A549 (cell line): ENCODE measurements around the gene NFX1. TPM values are rescaled to one million over a fixed set of nuclear protein-coding genes. Genes with fewer than 3 reads are reported as not detected.

Experiments used
- ATAC-seq, 2 experiments: fragments of 200-7000 bp in 1 of 2; fragments of >200 bp in 1 of 2; cut with Nextera tagmentation in 1 of 2; cut with Tn5 transposase in 1 of 2; 3 replicates each; pipeline versions ENCODE4 v1.8.0 to v1.9.1; 2018 to 2020; ENCODE audit warnings: mild to moderate bottlenecking in 1 of 2, moderate library complexity in 1 of 2
- CTCF ChIA-PET: fragments of 300-600 bp; sonication (Branson Sonifier 250); formaldehyde crosslinking; extraction: SDS; loops from one replicate; lab custom pipeline; 2021; ENCODE audit warnings: antibody characterized with exemption, inconsistent platforms; lab: Yijun Ruan, JAX
- POLR2A ChIA-PET: fragments of 350-600 bp; formaldehyde crosslinking; extraction: SDS; loops from one replicate; lab custom pipeline; 2021; ENCODE audit warnings: antibody characterized with exemption, inconsistent platforms; lab: Yijun Ruan, JAX
- DNase-seq, 2 experiments: peaks; one replicate each; pipeline versions ENCODE4 v3.0.0 to v3.0.0-alpha.2; 2011 to 2016; ENCODE audit warnings: low read depth in 1 of 2, low spot score in 1 of 2
- FAIRE-seq: peaks from 2 replicates; lab custom pipeline; 2011; peaks lifted over from hg19 to GRCh38; lab: Jason Lieb, UNC
- H3K27ac ChIP-seq, 2 experiments: fragments of >200 bp; sonication (Bioruptor Twin); formaldehyde crosslinking; 3 replicates each; pipeline ENCODE4 v1.5.1; 2016 to 2017
- H3K4me1 ChIP-seq: fragments of >200 bp; sonication (Bioruptor Twin); formaldehyde crosslinking; 3 replicates; pipeline ENCODE4 v1.6.1; 2016
- H3K4me2 ChIP-seq: fragments of >200 bp; sonication (Bioruptor Twin); formaldehyde crosslinking; 3 replicates; pipeline ENCODE4 v1.6.1; 2016
- H3K4me3 ChIP-seq: fragments of >200 bp; sonication (Bioruptor Twin); formaldehyde crosslinking; 3 replicates; pipeline ENCODE4 v1.5.1; 2016
- H3K9me3 ChIP-seq: fragments of >200 bp; sonication (Bioruptor Twin); formaldehyde crosslinking; 3 replicates; pipeline ENCODE4 v1.6.1; 2016
- ATOH8 ChIP-seq: fragments of 250-450 bp; sonication (Bioruptor Pico); IDR thresholded peaks from 2 replicates; pipeline ENCODE4 v1.5.0; 2020; ENCODE audit warnings: low read depth, mild to moderate bottlenecking, moderate library complexity
- BCL3 ChIP-seq: fragments of >200 bp; sonication (Bioruptor Twin); formaldehyde crosslinking; IDR thresholded peaks from 3 replicates; pipeline ENCODE4 v1.6.1; 2016
- CBX2 ChIP-seq: fragments of 200-600 bp; sonication (generic); IDR thresholded peaks from 2 replicates; pipeline ENCODE4 v1.6.1; 2016; ENCODE audit warnings: low read depth, mild to moderate bottlenecking, borderline replicate concordance
- CTCF ChIP-seq: fragments of >200 bp; sonication (Bioruptor Twin); formaldehyde crosslinking; IDR thresholded peaks from 3 replicates; pipeline ENCODE4 v1.5.1; 2016
- EHF ChIP-seq: fragments of 250-450 bp; sonication (Bioruptor Pico); IDR thresholded peaks from 2 replicates; pipeline ENCODE4 v1.5.0; 2020; ENCODE audit warnings: mild to moderate bottlenecking
- EHMT2 ChIP-seq: fragments of 200-600 bp; sonication (generic); IDR thresholded peaks from 2 replicates; pipeline ENCODE4 v1.6.1; 2016; ENCODE audit warnings: antibody characterized with exemption, low read depth, mild to moderate bottlenecking, moderate library complexity
- ESRRA ChIP-seq: fragments of 150-350 bp; IDR thresholded peaks from 2 replicates; pipeline ENCODE4 v1.6.1; 2014; ENCODE audit warnings: mild to moderate bottlenecking, low read length, borderline replicate concordance
- FOXS1 ChIP-seq: fragments of 250-450 bp; sonication (Bioruptor Pico); IDR thresholded peaks from 2 replicates; pipeline ENCODE4 v1.5.0; 2020; ENCODE audit warnings: mild to moderate bottlenecking, moderate library complexity
- GATA3 ChIP-seq: IDR thresholded peaks from 2 replicates; pipeline ENCODE4 v1.6.1; 2012; ENCODE audit warnings: borderline replicate concordance
- HOXA7 ChIP-seq: fragments of 250-450 bp; sonication (Bioruptor Pico); IDR thresholded peaks from 2 replicates; pipeline ENCODE4 v1.5.0; 2020; ENCODE audit warnings: mild to moderate bottlenecking, moderate library complexity
- HOXB13 ChIP-seq: fragments of 250-450 bp; sonication (Bioruptor Pico); IDR thresholded peaks from 2 replicates; pipeline ENCODE4 v1.5.0; 2020; ENCODE audit warnings: low read depth, mild to moderate bottlenecking, moderate library complexity
- JUN ChIP-seq, 2 experiments: fragments of >200 bp; sonication (Bioruptor Twin); formaldehyde crosslinking; IDR thresholded peaks; 2 replicates in 1 of 2; 3 replicates in 1 of 2; pipeline ENCODE4 v1.6.1; 2016 to 2017
- JUNB ChIP-seq: fragments of >200 bp; sonication (Bioruptor Twin); formaldehyde crosslinking; IDR thresholded peaks from 2 replicates; pipeline ENCODE4 v1.6.1; 2016
- KDM5A ChIP-seq: fragments of 200-600 bp; sonication (generic); IDR thresholded peaks from 2 replicates; pipeline ENCODE4 v1.6.1; 2016; ENCODE audit warnings: antibody characterized with exemption, mild to moderate bottlenecking
- MAFK ChIP-seq: fragments of 450-650 bp; IDR thresholded peaks from 2 replicates; pipeline ENCODE4 v1.6.1; 2014; ENCODE audit not compliant: partially characterized antibody
- MYC ChIP-seq: IDR thresholded peaks from 2 replicates; pipeline ENCODE4 v1.6.1; 2012; ENCODE audit warnings: mild to moderate bottlenecking, inconsistent platforms, low read length, improper control_type of control experiment, borderline replicate concordance
- NPAS2 ChIP-seq: fragments of 250-450 bp; sonication (Bioruptor Pico); IDR thresholded peaks from 2 replicates; pipeline ENCODE4 v1.8.0; 2022; ENCODE audit warnings: mild to moderate bottlenecking, moderate library complexity, borderline replicate concordance
- NR3C1 ChIP-seq: fragments of >200 bp; sonication (Bioruptor Twin); formaldehyde crosslinking; IDR thresholded peaks from 3 replicates; pipeline ENCODE4 v1.6.1; 2017
- PBX3 ChIP-seq: IDR thresholded peaks from 2 replicates; pipeline ENCODE4 v1.6.1; 2012
- POLR2A ChIP-seq: IDR thresholded peaks from 2 replicates; pipeline ENCODE4 v1.6.1; 2012; ENCODE audit warnings: mild to moderate bottlenecking, low read length
- POLR2AphosphoS2 ChIP-seq: conservative IDR thresholded peaks from 2 replicates; pipeline ENCODE4 v1.6.1; 2012; ENCODE audit warnings: low read length, improper control_type of control experiment, inconsistent platforms
- RAD21 ChIP-seq, 2 experiments: fragments of >200 bp in 1 of 2; sonication (Bioruptor Twin) in 1 of 2; formaldehyde crosslinking in 1 of 2; IDR thresholded peaks in 1 of 2; conservative IDR thresholded peaks in 1 of 2; 2 replicates in 1 of 2; 3 replicates in 1 of 2; pipeline ENCODE4 v1.6.1; 2012 to 2018; ENCODE audit warnings: inconsistent platforms in 1 of 2
- RARB ChIP-seq: fragments of 250-450 bp; sonication (Bioruptor Pico); IDR thresholded peaks from 2 replicates; pipeline ENCODE4 v1.8.0; 2021; ENCODE audit warnings: mild to moderate bottlenecking, moderate library complexity
- REST ChIP-seq: fragments of 200-600 bp; sonication (generic); IDR thresholded peaks from 2 replicates; pipeline ENCODE4 v1.6.1; 2016; ENCODE audit warnings: antibody characterized with exemption, mild to moderate bottlenecking, moderate library complexity
- RFX5 ChIP-seq: fragments of 450-650 bp; IDR thresholded peaks from 2 replicates; pipeline ENCODE4 v1.7.1; 2014; ENCODE audit warnings: antibody characterized with exemption, mild to moderate bottlenecking, moderate library complexity
- SMC3 ChIP-seq: fragments of >200 bp; sonication (Bioruptor Twin); formaldehyde crosslinking; IDR thresholded peaks from 3 replicates; pipeline ENCODE4 v1.6.1; 2018; ENCODE audit warnings: inconsistent platforms
- SREBF2 ChIP-seq: fragments of 450-650 bp; IDR thresholded peaks from 2 replicates; pipeline ENCODE4 v1.6.1; 2014; ENCODE audit warnings: mild to moderate bottlenecking, moderate library complexity
- TP53 ChIP-seq: fragments of 250-450 bp; sonication (Bioruptor Pico); IDR thresholded peaks from 2 replicates; pipeline ENCODE4 v1.5.0; 2021; ENCODE audit warnings: mild to moderate bottlenecking, moderate library complexity
- ZC3H11A ChIP-seq: fragments of 450-650 bp; IDR thresholded peaks from 2 replicates; pipeline ENCODE4 v1.6.1; 2014; ENCODE audit warnings: antibody characterized with exemption, mild to moderate bottlenecking
- WGBS: methylation state at CpG from one replicate; pipeline ENCODE4 v1.1.6; 2017; ENCODE audit errors: missing lambda C conversion rate; 5-methylcytosine and 5-hydroxymethylcytosine counted together
- polyA plus RNA-seq, 4 experiments: library from polyadenylated mRNA; depleted of rRNA in 3 of 4; stranded (reverse); fragments of >200 nt; fragmentation: RNase III in 1 of 4; extraction: RNeasy Plus Mini Kit Qiagen cat#74134 plus additional on column Dnase treatment in 1 of 4; gene quantifications; 2 replicates in 3 of 4; 3 replicates in 1 of 4; pipeline ENCODE4 v1.2.3, GENCODE V29; 2011 to 2017

The NFX1 gene
- polyA plus RNA-seq, 2 of the 4 experiments (the other 2 are of a cell fraction), result 24.8 to 41.2 TPM

GRCh38 chr9:33287087-33287490 is 3.2 kb upstream of the NFX1 start:
- Histone ChIP-seq H3K9me3 (no peaks in the 10 kb centered on the region), H3K27ac (peak overlapping the region; percentile 51 to 81; a peak in 5 of 6 replicates), H3K4me3 (no peak overlapping the region), H3K4me1 (peaks cover 31% of the 10 kb centered on the region), H3K4me2 (no peak overlapping the region)
- ATAC-seq (peak; percentile 16 to 26; a peak in 3 of 6 replicates), FAIRE-seq (no peak), DNase-seq (peak; percentile 80 to 89)
- CTCF ChIA-PET, result interaction anchor here (0.6 to 7.1 kb wide), 56 partner anchors 8 to 435 kb away, joined by 3 to 63 read pairs (median 4); partner anchors contain the start of genes AQP3, BAG1, CHMP5 and NOL6
- POLR2A ChIA-PET, result no interaction called here
- no peak for TF ChIP-seq FOXS1 (CRISPR knock-in tag)
- TF ChIP-seq MYC, result no peak
- TF ChIP-seq TP53 (CRISPR knock-in tag), result 0 out of 2 replicates have a peak, but pooled peaks have one; percentile 42
- TF ChIP-seq CBX2, result no peak
- TF ChIP-seq NR3C1, result no peak
- no peak for TF ChIP-seq NPAS2
- TF ChIP-seq JUN (IDR thresholded peaks at IDR 0.05), result 0 out of 5 replicates have a peak, but pooled peaks of 1 of the 2 experiments have one; percentile 23
- TF ChIP-seq RARB (CRISPR knock-in tag), result no peak
- TF ChIP-seq POLR2A, result no peak
- no peak for TF ChIP-seq GATA3
- no peak for TF ChIP-seq ZC3H11A
- TF ChIP-seq ESRRA, result no peak
- no peak for TF ChIP-seq POLR2AphosphoS2
- TF ChIP-seq MAFK, result peak; percentile 83
- no peak for TF ChIP-seq RFX5
- no peak for TF ChIP-seq PBX3
- no peak for TF ChIP-seq BCL3
- no peak for TF ChIP-seq EHMT2
- peak; percentile 86 to 90 for TF ChIP-seq RAD21 (conservative IDR thresholded peaks at IDR 0.05 in 1 of 2, IDR thresholded peaks at IDR 0.05 in 1 of 2)
- peak; percentile 88 for TF ChIP-seq CTCF
- TF ChIP-seq SMC3, result peak; percentile 86
- TF ChIP-seq ATOH8 (CRISPR knock-in tag), result no peak
- 24% methylated on average over 4 of the region's 4 CpGs for WGBS

GRCh38 chr9:33288235-33288634 is 2.1 kb upstream of the NFX1 start:
- Histone ChIP-seq H3K9me3 (no peaks in the 10 kb centered on the region), H3K27ac (peak overlapping the region; percentile 91 to 99; a peak in 5 of 6 replicates), H3K4me1 (peaks cover 41% of the 10 kb centered on the region), H3K4me3 (no peak overlapping the region), H3K4me2 (no peak overlapping the region)
- FAIRE-seq (no peak), DNase-seq (no peak), ATAC-seq (no peak)
- ChIA-PET CTCF (interaction anchor here (0.8 to 7.1 kb wide), 18 partner anchors 9 to 336 kb away, joined by 4 to 63 read pairs (median 8); partner anchors contain the start of genes BAG1 and CHMP5), POLR2A (no interaction called here)
- WGBS, result 73% methylated on average over 4 of the region's 4 CpGs
- TF ChIP-seq RFX5 (no peak), HOXA7 (CRISPR knock-in tag) (no peak), POLR2AphosphoS2 (no peak), JUNB (no peak), HOXB13 (CRISPR knock-in tag) (no peak), ATOH8 (CRISPR knock-in tag) (no peak), KDM5A (no peak), SREBF2 (no peak), EHF (CRISPR knock-in tag) (no peak), REST (no peak), CBX2 (no peak)
